Smooth muscle cell of the umbilical artery (primary cell): ENCODE measurements around the gene NQO2. TPM values are rescaled to one million over a fixed set of nuclear protein-coding genes. Genes with fewer than 3 reads are reported as not detected.

Source experiments
- total RNA-seq: library from RNA; depleted of rRNA; stranded (reverse); fragments of >200 nt; gene quantifications from 2 replicates; pipeline ENCODE4 v1.2.3, GENCODE V29; 2014

Gene NQO2, protein sequence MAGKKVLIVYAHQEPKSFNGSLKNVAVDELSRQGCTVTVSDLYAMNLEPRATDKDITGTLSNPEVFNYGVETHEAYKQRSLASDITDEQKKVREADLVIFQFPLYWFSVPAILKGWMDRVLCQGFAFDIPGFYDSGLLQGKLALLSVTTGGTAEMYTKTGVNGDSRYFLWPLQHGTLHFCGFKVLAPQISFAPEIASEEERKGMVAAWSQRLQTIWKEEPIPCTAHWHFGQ
- total RNA-seq: 20.2 and 26.4 TPM in 2 replicates

GRCh38 chr6:2999618-3000557 lies at the start of gene NQO2:
TSS of gene NQO2 (plus strand) at chr6:2999894. CDS start at chr6:3006553, 6,659 bp downstream.

DNA sequence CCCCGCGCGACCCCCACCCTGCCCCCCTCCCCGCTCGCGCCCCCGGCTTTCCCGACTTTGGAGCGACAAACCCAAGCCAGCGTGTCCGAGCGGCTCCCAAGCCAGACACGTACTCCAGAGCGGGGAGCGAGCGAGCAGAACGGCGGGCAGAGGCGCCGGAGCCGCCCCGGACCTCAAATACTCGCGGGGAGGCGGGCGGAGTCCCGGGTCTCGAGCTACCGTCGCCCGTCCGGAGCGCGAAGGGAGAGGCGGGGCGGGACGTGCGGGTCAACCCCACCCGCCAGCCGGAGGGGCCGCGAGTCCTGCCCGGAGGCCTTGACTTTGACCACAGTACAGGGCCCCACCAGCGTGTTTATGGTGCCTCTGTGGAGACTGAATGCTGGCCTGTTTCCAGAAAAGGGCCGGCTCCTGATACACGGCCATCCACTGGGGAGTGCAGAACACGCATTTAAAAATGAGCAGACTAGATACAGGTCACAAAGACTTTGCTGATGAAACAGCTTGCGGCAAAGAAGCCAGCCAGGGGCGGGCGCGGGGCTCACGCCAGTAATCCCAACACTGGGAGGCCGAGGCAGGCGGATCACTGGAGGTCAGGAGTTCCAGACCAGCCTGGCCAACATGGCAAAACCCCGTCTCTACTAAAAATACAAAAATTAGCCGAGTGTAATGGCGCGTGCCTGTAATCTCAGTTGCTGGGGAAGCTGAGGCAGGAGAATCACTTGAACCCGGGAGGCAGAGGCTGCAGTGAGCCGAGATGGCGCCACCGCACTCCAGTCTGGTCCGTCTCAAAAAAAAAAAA lies 28.1 kb upstream of the NQO2 start, which contains the start of gene SERPINB6:
Gene SERPINB6, minus strand, starts transcription at position 148 of the 799 bp plus-strand sequence. CDS start 12,235 bp downstream, outside the sequence.

GRCh38 chr6:3068329-3069214 lies 68.9 kb downstream of the NQO2 start, which contains the start of gene RIPK1:
TSS of gene RIPK1 (plus strand) at chr6:3068494. CDS start at chr6:3076824, 8,330 bp downstream.

Other genes with a start within 250 kb of the NQO2 start
- gene MYLK4, start 249.0 kb upstream of the NQO2 start, total RNA-seq: 0.30 and 0.37 TPM in 2 replicates
- gene WRNIP1, start 234.5 kb upstream of the NQO2 start, total RNA-seq: 48.4 and 50.7 TPM in 2 replicates
- gene SERPINB1, start 158.0 kb upstream of the NQO2 start, total RNA-seq: 4.8 and 10.9 TPM in 2 replicates
- 4.7 and 11.0 TPM in 2 replicates for gene SERPINB9, start 96.6 kb upstream of the NQO2 start, total RNA-seq
- 89.5 and 104 TPM in 2 replicates for gene SERPINB6, start 28.3 kb upstream of the NQO2 start, total RNA-seq
- 20.5 and 30.9 TPM in 2 replicates for gene RIPK1, start 68.6 kb downstream of the NQO2 start, total RNA-seq
- 13.1 and 15.6 TPM in 2 replicates for gene BPHL, start 118.8 kb downstream of the NQO2 start, total RNA-seq
- gene TUBB2A, start 157.7 kb downstream of the NQO2 start, total RNA-seq: 67.7 and 172 TPM in 2 replicates
- 5.6 and 18.3 TPM in 2 replicates for gene TUBB2B, start 227.8 kb downstream of the NQO2 start, total RNA-seq